Aorta (tissue), 5 donors: ENCODE results near the gene VWF. TPM values are rescaled to one million over a fixed set of nuclear protein-coding genes. Genes with fewer than 3 reads are reported as not detected.
A peak's percentile ranks its signal among the peaks of the same experiment; 100 is the strongest.

Experiments
- ATAC-seq: fragments of 200-7000 bp; cut with Tn5 transposase; one replicate; pipeline ENCODE4 v1.9.1; 2022; ENCODE audit warnings: moderate library complexity; ENCODE audit not compliant: low FRiP score
- DNase-seq, 2 donors: peaks; one replicate each; pipeline ENCODE4 v3.0.0-alpha.2; 2020
- H3K27ac ChIP-seq, 2 donors: one replicate each; pipeline ENCODE4 v1.5.1; 2013; ENCODE audit warnings: low read length in 2 of 2, mild to moderate bottlenecking in 2 of 2, moderate library complexity in 2 of 2, control low read depth in 1 of 2, inconsistent platforms in 1 of 2, low read depth in 1 of 2
- H3K27me3 ChIP-seq, 2 donors: one replicate each; pipeline ENCODE4 v1.6.1; 2013; ENCODE audit warnings: control low read depth in 1 of 2, low read length in 1 of 2, mild to moderate bottlenecking in 1 of 2, moderate library complexity in 1 of 2; ENCODE audit not compliant: insufficient read depth in 2 of 2, control insufficient read depth in 1 of 2
- H3K36me3 ChIP-seq, 2 donors: one replicate each; pipeline ENCODE4 v1.6.1; 2013; ENCODE audit warnings: control low read depth in 1 of 2, low read length in 1 of 2, mild to moderate bottlenecking in 1 of 2; ENCODE audit not compliant: insufficient read depth in 2 of 2, control insufficient read depth in 1 of 2
- H3K4me1 ChIP-seq, 2 donors: one replicate each; pipeline ENCODE4 v1.6.1; 2013; ENCODE audit warnings: low read length in 2 of 2, control low read depth in 1 of 2, mild to moderate bottlenecking in 1 of 2, moderate library complexity in 1 of 2; ENCODE audit not compliant: insufficient read depth in 2 of 2, control insufficient read depth in 1 of 2
- H3K4me3 ChIP-seq, 2 donors: one replicate each; pipeline ENCODE4 v1.5.1; 2013; ENCODE audit warnings: low read length in 2 of 2, control low read depth in 1 of 2, mild to moderate bottlenecking in 1 of 2
- H3K9me3 ChIP-seq: one replicate; pipeline ENCODE4 v1.6.1; 2013; ENCODE audit warnings: mild to moderate bottlenecking, low read length; ENCODE audit not compliant: control insufficient read depth
- WGBS, 2 donors: extraction: QIAGEN DNeasy Blood & Tissue Kit; methylation state at CpG; one replicate each; pipeline ENCODE4 v1.1.7; 2013; 5-methylcytosine and 5-hydroxymethylcytosine counted together
- intact Hi-C, 2 donors: fragments of 100-400 bp; cut with DNase I; formaldehyde crosslinking; loops; one replicate each; pipeline versions ENCODE4 v1.14.2 to v1.15.0; 2022
- polyA plus RNA-seq, 2 donors: library from polyadenylated mRNA; stranded (reverse); fragments of 200-250 nt; gene quantifications; one replicate each; pipeline ENCODE4 v1.2.3, GENCODE V29; 2013
- total RNA-seq, 2 donors: library from RNA; stranded (reverse); fragmentation: NEBNext Ultra II Directional; extraction: Animal tissue kit (Norgen Biotek cat#: 25700); gene quantifications; one replicate each; pipeline ENCODE4 v1.2.1, GENCODE V29; 2021
- donor health status: healthy with polysubstance abuse.
- donor health status: Bipolar disorder and iron deficiency.
- donor health status: DM: no; HTN: no; CAD: no.
- donor health status: DM: no; HTN: no; CAD: no.
- donor health status: DM: yes; HTN: yes; CAD: no.

Gene VWF
- total and polyA plus RNA-seq, 4 donors: 1.3 to 619 (median 263) TPM

GRCh38 chr12:6045438-6045837 is 79.0 kb downstream of the VWF start:
- Histone ChIP-seq H3K4me1 (peaks cover 0 to 3% of the 10 kb centered on the region in 2 donors), H3K27ac (no peak overlapping the region), H3K36me3 (no peaks in the 10 kb centered on the region), H3K27me3 (no peaks in the 10 kb centered on the region), H3K4me3 (no peak overlapping the region), H3K9me3 (no peaks in the 10 kb centered on the region)
- 95 to 97% methylated on average over 6 of the region's 6 CpGs for WGBS, 2 donors
- peak in 1 of 2 donors; percentile 66 for DNase-seq
- ATAC-seq: no peak
- intact Hi-C loops: no loop called here

GRCh38 chr12:6044082-6044481 is 80.4 kb downstream of the VWF start:
- no peak overlapping the region for H3K27ac ChIP-seq
- WGBS, 2 donors: 80% methylated on average over 8 of the region's 8 CpGs
- no peaks in the 10 kb centered on the region for H3K36me3 ChIP-seq
- no peak overlapping the region for H3K4me3 ChIP-seq
- ATAC-seq (no peak), DNase-seq (peak in 1 of 2 donors; percentile 38)
- H3K9me3 ChIP-seq: no peaks in the 10 kb centered on the region
- intact Hi-C loops: no loop called here
- H3K27me3 ChIP-seq: no peaks in the 10 kb centered on the region
- H3K4me1 ChIP-seq: no peaks in the 10 kb centered on the region

GRCh38 chr12:6042446-6042845 is 82.0 kb downstream of the VWF start:
- DNase-seq (no peak), ATAC-seq (no peak)
- Histone ChIP-seq H3K27me3 (no peaks in the 10 kb centered on the region), H3K4me3 (no peak overlapping the region), H3K36me3 (no peaks in the 10 kb centered on the region), H3K4me1 (no peaks in the 10 kb centered on the region), H3K9me3 (no peaks in the 10 kb centered on the region), H3K27ac (no peak overlapping the region)
- intact Hi-C loops: no loop called here
- 94 to 95% methylated on average over 16 of the region's 16 CpGs for WGBS, 2 donors

GRCh38 chr12:6041891-6042290 is 82.6 kb downstream of the VWF start:
- ATAC-seq (no peak), DNase-seq (peak in 1 of 2 donors; percentile 20)
- WGBS, 2 donors: 83 to 84% methylated on average over 7 of the region's 7 CpGs
- no peaks in the 10 kb centered on the region for H3K36me3 ChIP-seq
- no peaks in the 10 kb centered on the region for H3K4me1 ChIP-seq
- intact Hi-C loops: no loop called here
- H3K9me3 ChIP-seq: no peaks in the 10 kb centered on the region
- H3K27me3 ChIP-seq: no peaks in the 10 kb centered on the region
- H3K27ac ChIP-seq: no peak overlapping the region
- H3K4me3 ChIP-seq: no peak overlapping the region

GRCh38 chr12:6040815-6041214 is 83.7 kb downstream of the VWF start:
- H3K4me3 ChIP-seq: no peak overlapping the region
- no peaks in the 10 kb centered on the region for H3K27me3 ChIP-seq
- no peaks in the 10 kb centered on the region for H3K9me3 ChIP-seq
- no peak overlapping the region for H3K27ac ChIP-seq
- DNase-seq (peak in 1 of 2 donors; percentile 45), ATAC-seq (no peak)
- no peaks in the 10 kb centered on the region for H3K4me1 ChIP-seq
- 82 to 86% methylated on average over 5 of the region's 5 CpGs for WGBS, 2 donors
- intact Hi-C loops: no loop called here
- no peaks in the 10 kb centered on the region for H3K36me3 ChIP-seq

- H3K27ac ChIP-seq: no peak overlapping the region
- ATAC-seq (peak; percentile 87), DNase-seq (peak in 1 of 2 donors; percentile 76)
- WGBS, 2 donors: 23 to 24% methylated on average over 12 of the region's 12 CpGs
- H3K27me3 ChIP-seq: no peaks in the 10 kb centered on the region
- H3K4me1 ChIP-seq: no peaks in the 10 kb centered on the region
- no peak overlapping the region for H3K4me3 ChIP-seq
- H3K9me3 ChIP-seq: no peaks in the 10 kb centered on the region
- H3K36me3 ChIP-seq: no peaks in the 10 kb centered on the region
- intact Hi-C loops: loop anchor here in 1 of 2 donors (2.0 kb wide), 1 partner anchor 51 kb away; no protein-coding TSS in a partner anchor
Measured at GRCh38 chr12:6039894-6040601, 84.4 kb downstream of the VWF start.

- Histone ChIP-seq H3K27ac (no peak overlapping the region), H3K27me3 (no peaks in the 10 kb centered on the region), H3K9me3 (no peaks in the 10 kb centered on the region), H3K4me3 (no peak overlapping the region), H3K36me3 (no peaks in the 10 kb centered on the region), H3K4me1 (no peaks in the 10 kb centered on the region)
- 69% methylated on average over 8 of the region's 8 CpGs for WGBS, 2 donors
- DNase-seq (peak in 1 of 2 donors; percentile 46), ATAC-seq (no peak)
- intact Hi-C loops: loop anchor here (1.0 to 2.0 kb wide), 2 partner anchors 49 to 50 kb away; no protein-coding TSS in a partner anchor
Measured at GRCh38 chr12:6038160-6038559, 86.3 kb downstream of the VWF start.

GRCh38 chr12:6037459-6037858 is 87.0 kb downstream of the VWF start:
- Histone ChIP-seq H3K9me3 (no peaks in the 10 kb centered on the region), H3K27ac (no peak overlapping the region), H3K27me3 (no peaks in the 10 kb centered on the region), H3K4me1 (no peaks in the 10 kb centered on the region), H3K4me3 (no peak overlapping the region), H3K36me3 (no peaks in the 10 kb centered on the region)
- intact Hi-C loops: no loop called here
- DNase-seq: no peak
- ATAC-seq: no peak
- WGBS, 2 donors: 80 to 82% methylated on average over 9 of the region's 9 CpGs

GRCh38 chr12:6036509-6036908 is 88.0 kb downstream of the VWF start:
- peak in 1 of 2 donors; percentile 26 for DNase-seq
- Histone ChIP-seq H3K9me3 (no peaks in the 10 kb centered on the region), H3K36me3 (no peaks in the 10 kb centered on the region), H3K4me1 (no peaks in the 10 kb centered on the region), H3K27ac (no peak overlapping the region), H3K27me3 (no peaks in the 10 kb centered on the region), H3K4me3 (no peak overlapping the region)
- WGBS, 2 donors: 78 to 81% methylated on average over 3 of the region's 3 CpGs
- no peak for ATAC-seq
- intact Hi-C loops: no loop called here
